Measurements from ENCODE around the gene UNC50. TPM values are rescaled to one million over a fixed set of nuclear protein-coding genes. Genes with fewer than 3 reads are reported as not detected.

The UNC50 gene
- total and polyA plus RNA-seq, 7 experiments from 2014 or later: 22.2 to 63.2 (median 41.1) TPM

GRCh38 chr2:98608962-98609604, 694 bp downstream of the UNC50 start:
- DNase-seq: no peak

GRCh38 chr2:98614024-98614739, 5.8 kb downstream of the UNC50 start:
- peak overlapping the region; percentile 10 for H3K27ac ChIP-seq (ENCODE audit: low read depth, low read length)
- H3K4me3 ChIP-seq (ENCODE audit: low read length): no peak overlapping the region
- Mint-ChIP-seq H3K9me3 (peaks cover 0 to 12% (median 0%) of the 10 kb centered on the region in 11 donors), H3K27ac (peak overlapping the region; percentile 7 to 98 (median 85)), H3K4me3 (peak overlapping the region in 4 of 10 donors; percentile 25 to 41 (median 36)), H3K36me3 (peaks cover 17 to 48% (median 42%) of the 10 kb centered on the region in 5 donors), H3K4me1 (peaks cover 32 to 76% (median 56%) of the 10 kb centered on the region in 7 donors), H3K27me3 (no peaks in the 10 kb centered on the region)
- H3K4me1 ChIP-seq (ENCODE audit: control insufficient read depth in 2 of 2, insufficient read depth in 2 of 2, low read length in 2 of 2): peaks cover 18 to 19% of the 10 kb centered on the region in 2 donors
- DNase-seq (no peak), ATAC-seq (no peak)
- intact Hi-C loops (cut with micrococcal nuclease): no loop called here
- H3K9me3 ChIP-seq (ENCODE audit: control insufficient read depth in 2 of 3, low read length in 3 of 3): no peaks in the 10 kb centered on the region
- CTCF ChIA-PET: no interaction called here
- POLR2A ChIA-PET: interaction anchor here (0.6 kb wide), 1 partner anchor 61 kb away, joined by 3 read pairs; no protein-coding TSS in a partner anchor
- H3K27me3 ChIP-seq (ENCODE audit: control insufficient read depth in 2 of 2, insufficient read depth in 2 of 2, low read length in 2 of 2): no peaks in the 10 kb centered on the region
- peaks cover 3 to 55% (median 6%) of the 10 kb centered on the region in 3 experiments for H3K36me3 ChIP-seq (ENCODE audit: control insufficient read depth in 2 of 3, insufficient read depth in 3 of 3, low read length in 3 of 3)

More at GRCh38 chr2:98608962-98609604, 694 bp downstream of the UNC50 start:
- Histone ChIP-seq H3K27ac (ENCODE audit: low read depth, low read length) (peak overlapping the region; percentile 97), H3K27me3 (ENCODE audit: control insufficient read depth in 2 of 2, insufficient read depth in 2 of 2, low read length in 2 of 2) (no peaks in the 10 kb centered on the region), H3K36me3 (ENCODE audit: control insufficient read depth in 2 of 3, insufficient read depth in 3 of 3, low read length in 3 of 3) (peaks cover 0 to 43% (median 3%) of the 10 kb centered on the region in 3 experiments), H3K4me3 (ENCODE audit: low read length) (peak overlapping the region; percentile 94), H3K4me1 (ENCODE audit: control insufficient read depth in 2 of 2, insufficient read depth in 2 of 2, low read length in 2 of 2) (peaks cover 39 to 48% of the 10 kb centered on the region in 2 donors), H3K9me3 (ENCODE audit: control insufficient read depth in 2 of 3, low read length in 3 of 3) (no peaks in the 10 kb centered on the region)
- peak overlapping the region; percentile 82 to 97 (median 90) for H3K4me3 Mint-ChIP-seq
- ChIA-PET POLR2A (interaction anchor here (0.9 to 1.9 kb wide), 4 partner anchors 9 to 163 kb away, joined by 3 to 9 read pairs (median 6); no protein-coding TSS in a partner anchor), CTCF (interaction anchor here (0.6 to 1.0 kb wide), 2 partner anchors 52 to 220 kb away, joined by 3 read pairs; no protein-coding TSS in a partner anchor)
- H3K27me3 Mint-ChIP-seq: no peaks in the 10 kb centered on the region
- peak overlapping the region; percentile 81 to 97 (median 92) for H3K27ac Mint-ChIP-seq
- peaks cover 0 to 9% (median 0%) of the 10 kb centered on the region in 11 donors for H3K9me3 Mint-ChIP-seq
- intact Hi-C loops (cut with micrococcal nuclease): loop anchor here (1.0 to 10.0 kb wide), 13 partner anchors 7 to 962 kb away; partner anchors contain the start of genes MITD1 (in 2 of the 2), MRPL30 (in 2 of the 2), ACTR1B (in 1 of the 2) and C2orf15 (in 1 of the 2)
- no peak for ATAC-seq
- peaks cover 52 to 85% (median 76%) of the 10 kb centered on the region in 7 donors for H3K4me1 Mint-ChIP-seq
- peaks cover 10 to 25% (median 16%) of the 10 kb centered on the region in 5 donors for H3K36me3 Mint-ChIP-seq

DNA sequence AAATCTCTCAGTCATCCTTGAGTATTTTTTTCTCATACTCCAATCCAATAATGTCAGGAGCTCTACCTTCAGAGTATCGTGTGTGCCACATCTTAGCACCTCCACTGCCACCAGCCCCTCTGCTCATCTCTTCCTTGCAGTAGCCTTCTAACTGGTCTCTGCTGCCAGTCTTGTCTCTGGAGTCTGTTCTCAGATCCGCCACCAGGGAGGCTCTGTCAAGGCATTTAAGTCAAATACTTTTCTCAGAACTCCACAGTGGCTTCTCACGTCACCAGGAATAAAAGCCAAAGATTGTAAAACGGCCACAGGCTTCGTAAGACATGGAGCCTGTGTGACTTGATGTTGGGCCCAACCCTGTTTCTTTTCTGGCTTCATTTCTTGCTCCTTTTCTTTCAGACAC, 7.1 kb downstream of the UNC50 start:
- ATAC-seq (no peak), DNase-seq (no peak)
- Histone ChIP-seq H3K36me3 (ENCODE audit: control insufficient read depth in 2 of 3, insufficient read depth in 3 of 3, low read length in 3 of 3) (peaks cover 3 to 57% (median 6%) of the 10 kb centered on the region in 3 experiments), H3K4me1 (ENCODE audit: control insufficient read depth in 2 of 2, insufficient read depth in 2 of 2, low read length in 2 of 2) (peaks cover 5 to 6% of the 10 kb centered on the region in 2 donors), H3K4me3 (ENCODE audit: low read length) (no peak overlapping the region), H3K27ac (ENCODE audit: low read depth, low read length) (peak overlapping the region; percentile 22), H3K9me3 (ENCODE audit: control insufficient read depth in 2 of 3, low read length in 3 of 3) (no peaks in the 10 kb centered on the region), H3K27me3 (ENCODE audit: control insufficient read depth in 2 of 2, insufficient read depth in 2 of 2, low read length in 2 of 2) (no peaks in the 10 kb centered on the region)
- Mint-ChIP-seq H3K36me3 (peaks cover 17 to 49% (median 45%) of the 10 kb centered on the region in 5 donors), H3K4me3 (peak overlapping the region in 4 of 10 donors; percentile 29 to 72 (median 60)), H3K9me3 (peaks cover 0 to 12% (median 0%) of the 10 kb centered on the region in 11 donors), H3K27ac (peak overlapping the region; percentile 7 to 98 (median 85)), H3K4me1 (peaks cover 25 to 71% (median 52%) of the 10 kb centered on the region in 7 donors), H3K27me3 (no peaks in the 10 kb centered on the region)
- intact Hi-C loops (cut with micrococcal nuclease): no loop called here
- ChIA-PET POLR2A (interaction anchor here (1.0 kb wide), 1 partner anchor 9 kb away, joined by 3 read pairs; no protein-coding TSS in a partner anchor), CTCF (no interaction called here)

- no peak for ATAC-seq
- H3K9me3 ChIP-seq (ENCODE audit: control insufficient read depth in 2 of 3, low read length in 3 of 3): no peaks in the 10 kb centered on the region
- ChIA-PET POLR2A (interaction anchor here (0.8 to 1.3 kb wide), 2 partner anchors 9 to 113 kb away, joined by 3 to 4 read pairs; no protein-coding TSS in a partner anchor), CTCF (interaction anchor here (1.1 kb wide), 1 partner anchor 220 kb away, joined by 3 read pairs; no protein-coding TSS in a partner anchor)
- H3K27ac Mint-ChIP-seq: peak overlapping the region in 8 of 9 donors; percentile 43 to 98 (median 85)
- DNase-seq: peak in 1 of 9 donors; percentile 25
- H3K27me3 ChIP-seq (ENCODE audit: control insufficient read depth in 2 of 2, insufficient read depth in 2 of 2, low read length in 2 of 2): no peaks in the 10 kb centered on the region
- peaks cover 17 to 56% (median 45%) of the 10 kb centered on the region in 5 donors for H3K36me3 Mint-ChIP-seq
- H3K4me1 ChIP-seq (ENCODE audit: control insufficient read depth in 2 of 2, insufficient read depth in 2 of 2, low read length in 2 of 2): no peaks in the 10 kb centered on the region
- no peaks in the 10 kb centered on the region for H3K27me3 Mint-ChIP-seq
- H3K4me3 Mint-ChIP-seq: peak overlapping the region in 2 of 10 donors; percentile 32 to 65
- H3K4me3 ChIP-seq (ENCODE audit: low read length): no peak overlapping the region
- H3K4me1 Mint-ChIP-seq: peaks cover 19 to 67% (median 43%) of the 10 kb centered on the region in 7 donors
- intact Hi-C loops (cut with micrococcal nuclease): no loop called here
- peaks cover 6 to 59% (median 13%) of the 10 kb centered on the region in 3 experiments for H3K36me3 ChIP-seq (ENCODE audit: control insufficient read depth in 2 of 3, insufficient read depth in 3 of 3, low read length in 3 of 3)
- H3K27ac ChIP-seq (ENCODE audit: low read depth, low read length): no peak overlapping the region
- H3K9me3 Mint-ChIP-seq: peaks cover 0 to 12% (median 0%) of the 10 kb centered on the region in 11 donors
Measured at GRCh38 chr2:98617149-98617548, 8.8 kb downstream of the UNC50 start.

- CTCF ChIA-PET: interaction anchor here (0.6 kb wide), 1 partner anchor 57 kb away, joined by 4 read pairs; no protein-coding TSS in a partner anchor
- Histone ChIP-seq H3K4me1 (ENCODE audit: control insufficient read depth in 2 of 2, insufficient read depth in 2 of 2, low read length in 2 of 2) (no peaks in the 10 kb centered on the region), H3K9me3 (ENCODE audit: control insufficient read depth in 2 of 3, low read length in 3 of 3) (no peaks in the 10 kb centered on the region), H3K27ac (ENCODE audit: low read depth, low read length) (no peak overlapping the region), H3K4me3 (ENCODE audit: low read length) (no peak overlapping the region), H3K36me3 (ENCODE audit: control insufficient read depth in 2 of 3, insufficient read depth in 3 of 3, low read length in 3 of 3) (peaks cover 9 to 48% (median 9%) of the 10 kb centered on the region in 3 experiments), H3K27me3 (ENCODE audit: control insufficient read depth in 2 of 2, insufficient read depth in 2 of 2, low read length in 2 of 2) (no peaks in the 10 kb centered on the region)
- peak overlapping the region in 5 of 9 donors; percentile 43 to 87 (median 61) for H3K27ac Mint-ChIP-seq
- DNase-seq (no peak), ATAC-seq (no peak)
- H3K27me3 Mint-ChIP-seq: no peaks in the 10 kb centered on the region
- POLR2A ChIA-PET: interaction anchor here (1.0 kb wide), 1 partner anchor 108 kb away, joined by 4 read pairs; no protein-coding TSS in a partner anchor
- intact Hi-C loops (cut with micrococcal nuclease): loop anchor here in 1 of 2 donors (2.0 kb wide), 1 partner anchor 15 kb away; the partner anchor contains the start of genes COA5 and UNC50
- no peak overlapping the region for H3K4me3 Mint-ChIP-seq
- H3K36me3 Mint-ChIP-seq: peaks cover 0 to 41% (median 23%) of the 10 kb centered on the region in 5 donors
- H3K9me3 Mint-ChIP-seq: no peaks in the 10 kb centered on the region
- H3K4me1 Mint-ChIP-seq: peaks cover 12 to 57% (median 28%) of the 10 kb centered on the region in 7 donors
Measured at GRCh38 chr2:98623657-98624056, 15.3 kb downstream of the UNC50 start.

DNA sequence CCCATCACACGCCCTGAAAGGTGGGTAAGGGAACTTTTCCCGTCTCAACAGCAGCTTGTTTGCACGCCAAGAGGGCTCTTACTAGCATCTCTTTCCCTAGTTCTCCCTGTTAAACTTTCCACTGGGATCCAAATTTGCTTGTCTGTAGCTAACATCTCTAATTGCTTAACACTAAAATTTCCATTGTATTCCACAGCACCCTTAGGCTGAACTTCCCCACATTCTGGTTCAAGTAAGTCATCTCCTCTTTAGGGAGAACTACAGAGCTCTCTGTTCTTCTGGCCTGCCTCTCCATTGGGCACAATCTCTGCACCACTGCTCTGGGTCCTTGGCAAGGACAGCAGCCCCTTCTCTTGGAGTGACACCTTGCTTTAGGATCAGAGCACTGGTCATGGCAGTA, 24.0 kb downstream of the UNC50 start:
- Histone ChIP-seq H3K27me3 (ENCODE audit: control insufficient read depth in 2 of 2, insufficient read depth in 2 of 2, low read length in 2 of 2) (no peaks in the 10 kb centered on the region), H3K27ac (ENCODE audit: low read depth, low read length) (no peak overlapping the region), H3K9me3 (ENCODE audit: control insufficient read depth in 2 of 3, low read length in 3 of 3) (no peaks in the 10 kb centered on the region), H3K4me3 (ENCODE audit: low read length) (no peak overlapping the region), H3K4me1 (ENCODE audit: control insufficient read depth in 2 of 2, insufficient read depth in 2 of 2, low read length in 2 of 2) (peaks cover 17 to 34% of the 10 kb centered on the region in 2 donors), H3K36me3 (ENCODE audit: control insufficient read depth in 2 of 3, insufficient read depth in 3 of 3, low read length in 3 of 3) (peaks cover 17 to 76% (median 25%) of the 10 kb centered on the region in 3 experiments)
- ChIA-PET CTCF (interaction anchor here (0.8 kb wide), 1 partner anchor 13 kb away, joined by 3 read pairs; no protein-coding TSS in a partner anchor), POLR2A (interaction anchor here (0.6 kb wide), 1 partner anchor 97 kb away, joined by 6 read pairs; no protein-coding TSS in a partner anchor)
- DNase-seq: no peak
- Mint-ChIP-seq H3K9me3 (no peaks in the 10 kb centered on the region), H3K4me3 (no peak overlapping the region), H3K36me3 (peaks cover 21 to 53% (median 38%) of the 10 kb centered on the region in 5 donors), H3K27me3 (no peaks in the 10 kb centered on the region), H3K27ac (peak overlapping the region in 8 of 9 donors; percentile 26 to 93 (median 76)), H3K4me1 (peaks cover 21 to 46% (median 35%) of the 10 kb centered on the region in 7 donors)
- intact Hi-C loops (cut with micrococcal nuclease): loop anchor here in 1 of 2 donors (10.0 kb wide), 1 partner anchor 542 kb away; no protein-coding TSS in a partner anchor
- no peak for ATAC-seq
